Large intestine (tissue), 12 donors: ENCODE data around the gene KPNA6. TPM values are rescaled to one million over a fixed set of nuclear protein-coding genes. Genes with fewer than 3 reads are reported as not detected.
A peak's percentile ranks its signal among the peaks of the same experiment; 100 is the strongest.
"Not testable (repeated sequence)": the region's sequence is repeated elsewhere in the genome, so short reads cannot be mapped to it uniquely, and the experiment has no call there.

Experiments used
- DNase-seq, 2 donors: peaks; one replicate each; pipeline versions ENCODE4 v3.0.0 to v3.0.0-alpha.2; 2013
- H3K27ac ChIP-seq: one replicate; pipeline ENCODE4 v1.5.1; 2013; ENCODE audit warnings: low read length
- H3K27me3 ChIP-seq: 2 replicates; pipeline ENCODE4 v1.6.1; 2013; ENCODE audit warnings: low read length; ENCODE audit not compliant: control insufficient read depth, insufficient read depth
- H3K36me3 ChIP-seq: 2 replicates; pipeline ENCODE4 v1.6.1; 2013; ENCODE audit warnings: low read length; ENCODE audit not compliant: control insufficient read depth, insufficient read depth
- H3K4me1 ChIP-seq: one replicate; pipeline ENCODE4 v1.6.1; 2013; ENCODE audit warnings: low read length; ENCODE audit not compliant: control insufficient read depth, insufficient read depth
- H3K4me3 ChIP-seq: one replicate; pipeline ENCODE4 v1.5.1; 2013; ENCODE audit warnings: low read length
- H3K9me3 ChIP-seq: one replicate; pipeline ENCODE4 v1.6.1; 2013; ENCODE audit warnings: mild to moderate bottlenecking, low read depth, low read length, moderate library complexity; ENCODE audit not compliant: control insufficient read depth
- WGBS: methylation state at CpG from one replicate; pipeline ENCODE4 v1.1.5; 2013; ENCODE audit warnings: low lambda C conversion rate; ENCODE audit not compliant: insufficient coverage; 5-methylcytosine and 5-hydroxymethylcytosine counted together
- long read RNA-seq, 11 donors: transcript quantifications; one replicate each; lab custom pipeline, GENCODE V29; 2026
- polyA plus RNA-seq: library from polyadenylated mRNA; unstranded; fragments of 120-200 nt; gene quantifications from one replicate; pipeline ENCODE4 v1.2.1, GENCODE V29; 2013

KPNA6 gene
- 25.3 TPM for polyA plus RNA-seq
- long read RNA-seq, donor 1, full-length matches to known transcripts = 1 of 1 reads
- long read RNA-seq, donor 1, partial matches to known transcripts = 0 of 1 reads
- long read RNA-seq, donor 1, other reads (novel, unspliced or antisense) = 0 of 1 reads
- long read RNA-seq, donor 2 = 0 reads
- long read RNA-seq, donor 3 = 0 reads
- long read RNA-seq, donor 4 = 0 reads
- long read RNA-seq, donor 5, full-length matches to known transcripts = 3 of 3 reads
- long read RNA-seq, donor 5, partial matches to known transcripts = 0 of 3 reads
- long read RNA-seq, donor 5, other reads (novel, unspliced or antisense) = 0 of 3 reads
- long read RNA-seq, donor 6, full-length matches to known transcripts = 4 of 4 reads
- long read RNA-seq, donor 6, partial matches to known transcripts = 0 of 4 reads
- long read RNA-seq, donor 6, other reads (novel, unspliced or antisense) = 0 of 4 reads
- long read RNA-seq, donor 7, full-length matches to known transcripts = 3 of 3 reads
- long read RNA-seq, donor 7, partial matches to known transcripts = 0 of 3 reads
- long read RNA-seq, donor 7, other reads (novel, unspliced or antisense) = 0 of 3 reads
- long read RNA-seq, donor 8, full-length matches to known transcripts = 1 of 1 reads
- long read RNA-seq, donor 8, partial matches to known transcripts = 0 of 1 reads
- long read RNA-seq, donor 8, other reads (novel, unspliced or antisense) = 0 of 1 reads
- long read RNA-seq, donor 9 = 0 reads
- long read RNA-seq, donor 10, full-length matches to known transcripts = 2 of 2 reads
- long read RNA-seq, donor 10, partial matches to known transcripts = 0 of 2 reads
- long read RNA-seq, donor 10, other reads (novel, unspliced or antisense) = 0 of 2 reads
- long read RNA-seq, donor 11, full-length matches to known transcripts = 2 of 15 reads
- long read RNA-seq, donor 11, partial matches to known transcripts = 13 of 15 reads
- long read RNA-seq, donor 11, other reads (novel, unspliced or antisense) = 0 of 15 reads

DNA sequence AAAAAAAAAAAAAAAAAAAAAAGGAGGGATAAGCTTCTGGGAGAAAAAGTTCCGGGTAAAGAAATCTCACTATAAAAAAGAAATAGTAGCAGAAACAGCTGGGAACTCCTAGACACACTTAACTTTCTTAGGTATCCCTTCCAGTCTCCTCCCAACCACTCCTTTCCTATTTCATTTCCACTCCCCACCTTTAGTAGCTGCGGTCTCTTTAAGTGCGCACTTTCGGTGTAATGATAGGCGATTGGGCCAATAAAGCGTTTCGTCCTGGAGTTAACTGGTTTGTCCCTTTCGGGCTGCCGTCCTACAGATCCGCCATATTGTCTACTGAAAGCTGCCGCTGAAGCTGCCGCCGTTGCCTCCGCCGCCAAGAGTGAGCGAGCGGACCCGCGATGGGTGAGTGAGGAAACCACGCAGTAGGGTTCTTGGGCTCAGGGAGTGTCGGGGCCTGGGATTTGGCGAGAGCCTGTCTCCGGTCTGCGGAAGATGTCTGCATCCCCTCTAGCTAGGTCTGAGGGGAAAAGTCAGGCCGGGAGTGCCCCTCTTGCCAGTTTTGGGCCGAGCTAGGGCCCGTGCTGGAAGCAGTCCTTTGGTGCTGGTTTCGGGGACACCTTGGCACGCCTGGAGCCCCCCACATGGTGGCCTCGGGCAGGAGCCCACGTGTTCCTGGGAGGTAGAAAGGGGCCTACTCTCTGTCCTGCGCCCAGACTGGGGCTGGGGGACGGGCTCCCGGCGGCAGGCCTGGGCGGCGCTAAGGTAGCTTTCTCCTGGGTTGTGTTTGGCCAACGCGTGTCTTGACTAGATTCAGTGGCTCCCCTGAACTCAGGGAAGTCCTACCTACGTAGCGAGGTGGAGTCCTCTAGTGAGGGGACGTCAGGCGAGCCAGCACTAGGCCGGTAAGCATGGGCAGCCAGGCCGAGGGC, at the start of gene KPNA6:
Gene KPNA6, plus strand, starts transcription at position 315 of the 920 bp plus-strand sequence. Its CDS starts 75 bp downstream, at position 390.
- no peaks in the 10 kb centered on the region for H3K9me3 ChIP-seq
- peak within 1 kb of the TSS; percentile 74 for H3K27ac ChIP-seq
- H3K27me3 ChIP-seq = no peaks in the 10 kb centered on the region
- peak within 1 kb of the TSS; percentile 60 for H3K4me3 ChIP-seq
- peak; percentile 91 to 97 for DNase-seq
- H3K4me1 ChIP-seq = no peaks in the 10 kb centered on the region
- WGBS = no CpG with 5 or more reads among the region's 45 CpGs
- H3K36me3 ChIP-seq = no peaks in the 10 kb centered on the region

- no peak for DNase-seq
- no peaks in the 10 kb centered on the region for H3K9me3 ChIP-seq
- no peaks in the 10 kb centered on the region for H3K27me3 ChIP-seq
- peaks cover 46% of the 10 kb centered on the region for H3K36me3 ChIP-seq
- no peak overlapping the region for H3K4me3 ChIP-seq
- H3K4me1 ChIP-seq = peaks cover 5% of the 10 kb centered on the region
- H3K27ac ChIP-seq = no peak overlapping the region
Measured at GRCh38 chr1:32060914-32061313, 46.9 kb upstream of the KPNA6 start.

GRCh38 chr1:32062867-32063230, 45.0 kb upstream of the KPNA6 start:
- Histone ChIP-seq H3K27me3 (no peaks in the 10 kb centered on the region), H3K27ac (peak overlapping the region; percentile 49), H3K4me3 (no peak overlapping the region), H3K4me1 (peaks cover 12% of the 10 kb centered on the region), H3K9me3 (no peaks in the 10 kb centered on the region), H3K36me3 (peaks cover 34% of the 10 kb centered on the region)
- WGBS = no CpG with 5 or more reads among the region's 4 CpGs
- DNase-seq = no peak

GRCh38 chr1:32063261-32063681, 44.6 kb upstream of the KPNA6 start:
- H3K9me3 ChIP-seq = no peaks in the 10 kb centered on the region
- no peaks in the 10 kb centered on the region for H3K27me3 ChIP-seq
- WGBS = no CpG with 5 or more reads among the region's 1 CpG
- H3K4me3 ChIP-seq = no peak overlapping the region
- peak overlapping the region; percentile 49 for H3K27ac ChIP-seq
- peaks cover 12% of the 10 kb centered on the region for H3K4me1 ChIP-seq
- peaks cover 31% of the 10 kb centered on the region for H3K36me3 ChIP-seq
- peak; percentile 35 to 47 for DNase-seq

DNA sequence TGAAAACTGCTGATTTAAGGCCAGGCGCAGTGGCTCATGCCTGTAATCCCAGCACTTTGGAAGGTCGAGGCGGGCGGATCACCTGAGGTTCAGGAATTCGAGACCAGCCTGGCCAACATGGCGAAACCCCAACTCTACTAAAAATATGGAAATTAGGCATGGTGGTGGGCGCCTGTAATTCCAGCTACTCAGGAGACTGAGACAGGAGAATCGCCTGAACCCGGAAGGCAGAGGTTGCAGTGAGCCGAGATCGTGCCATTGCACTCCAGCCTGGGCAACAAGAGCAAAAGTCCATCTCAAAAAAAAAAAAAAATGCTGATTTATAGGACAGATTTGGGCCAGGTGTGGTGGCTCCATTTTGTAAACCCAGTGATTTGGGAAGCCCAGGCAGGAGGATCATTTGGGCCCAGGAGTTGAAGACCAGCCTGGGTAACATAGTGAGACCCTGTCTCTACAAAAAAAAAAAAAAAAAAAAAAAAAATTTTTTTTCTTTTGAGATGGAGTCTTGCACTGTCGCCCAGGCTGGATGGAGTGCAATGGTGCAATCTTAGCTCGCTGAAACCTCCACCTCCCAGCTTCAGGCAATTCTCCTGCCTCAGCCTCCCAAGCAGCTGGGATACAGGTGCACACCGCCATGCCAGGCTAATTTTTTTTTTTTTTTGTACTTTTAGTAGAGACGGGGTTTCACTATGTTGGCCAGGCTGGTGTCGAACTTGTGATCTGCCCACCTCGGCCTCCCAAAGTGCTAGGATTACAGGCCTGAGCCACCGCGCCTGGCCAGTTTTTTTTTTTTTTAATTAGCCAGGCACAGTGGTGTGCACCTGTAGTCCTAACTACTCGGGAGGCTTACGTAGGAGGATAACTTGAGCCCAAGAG, 42.0 kb upstream of the KPNA6 start:
- H3K27ac ChIP-seq, DNase-seq, H3K27me3 ChIP-seq, H3K9me3 ChIP-seq, H3K4me3 ChIP-seq: not testable (repeated sequence)
- no CpG with 5 or more reads among the region's 21 CpGs for WGBS
- peaks cover 11% of the 10 kb centered on the region for H3K36me3 ChIP-seq
- peaks cover 12% of the 10 kb centered on the region for H3K4me1 ChIP-seq

DNA sequence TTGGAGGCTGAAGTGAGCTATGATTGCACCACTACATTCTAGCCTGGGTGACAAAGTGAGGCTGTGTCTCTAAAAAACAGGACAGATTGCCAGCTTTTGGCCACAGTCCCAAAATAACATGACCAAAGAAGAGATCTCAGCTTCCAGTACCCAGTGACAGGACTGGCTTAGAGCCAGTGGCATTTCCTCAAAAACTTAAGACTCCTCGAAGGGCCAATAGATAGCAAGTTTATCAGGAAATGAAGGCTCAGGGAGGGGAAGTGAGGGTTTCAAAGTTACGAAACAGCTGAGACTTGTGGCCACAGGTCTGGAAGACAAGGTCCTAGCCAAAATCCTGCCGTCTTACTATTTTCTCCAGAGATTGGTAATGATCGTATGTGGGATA, 41.4 kb upstream of the KPNA6 start:
- WGBS = 55% methylated on average over 3 of the region's 4 CpGs
- peaks cover 6% of the 10 kb centered on the region for H3K36me3 ChIP-seq
- H3K4me1 ChIP-seq = peaks cover 12% of the 10 kb centered on the region
- H3K4me3 ChIP-seq = no peak overlapping the region
- no peaks in the 10 kb centered on the region for H3K9me3 ChIP-seq
- peak; percentile 20 to 41 for DNase-seq
- no peaks in the 10 kb centered on the region for H3K27me3 ChIP-seq
- H3K27ac ChIP-seq = no peak overlapping the region

GRCh38 chr1:32068957-32069588, 38.8 kb upstream of the KPNA6 start:
- Histone ChIP-seq H3K27me3 (no peaks in the 10 kb centered on the region), H3K9me3 (peaks cover 4% of the 10 kb centered on the region)

DNA sequence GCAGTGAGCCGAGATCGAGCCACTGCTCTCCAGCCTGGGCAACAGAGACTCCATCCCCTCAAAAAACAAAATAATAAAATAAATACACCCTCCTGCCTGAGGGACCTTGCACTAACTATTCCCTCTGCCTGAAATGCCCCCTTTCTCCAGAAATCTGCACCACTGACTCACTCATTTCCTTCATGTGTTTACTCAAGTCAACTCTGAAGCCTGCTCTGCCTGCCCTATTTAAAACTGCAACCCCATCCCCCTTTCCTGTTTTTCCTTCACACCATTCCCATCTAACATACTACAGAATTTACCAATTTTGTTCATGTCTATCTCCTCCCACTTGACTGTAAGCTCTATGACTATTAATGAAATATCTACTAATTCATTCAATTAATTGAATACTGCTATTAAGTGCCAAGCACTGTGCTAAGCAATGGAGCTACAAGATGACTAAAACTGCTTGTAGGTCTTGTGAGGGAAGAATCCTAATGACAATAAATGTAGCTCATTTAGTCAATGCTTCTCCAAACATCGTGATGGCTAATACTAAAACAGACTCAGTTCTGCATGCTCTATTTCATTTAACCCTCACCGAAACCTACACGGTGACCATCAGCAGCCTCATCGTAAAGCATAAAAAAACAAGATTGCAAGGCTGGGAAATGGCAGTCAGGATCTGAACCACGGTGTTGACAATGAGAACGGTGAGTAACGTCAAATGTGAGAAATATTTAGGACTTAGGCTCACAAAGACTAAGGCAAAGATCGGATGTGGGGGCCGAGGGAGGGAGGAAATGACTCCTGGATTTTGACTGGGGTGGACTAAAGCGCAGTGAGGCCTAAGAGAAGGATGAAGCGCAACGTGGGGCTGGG, 35.9 kb upstream of the KPNA6 start:
- peak overlapping the region; percentile 99 for H3K27ac ChIP-seq
- no peaks in the 10 kb centered on the region for H3K27me3 ChIP-seq
- peaks cover 16% of the 10 kb centered on the region for H3K36me3 ChIP-seq
- no peak for DNase-seq
- H3K4me3 ChIP-seq = peak overlapping the region; percentile 97
- H3K4me1 ChIP-seq = peaks cover 3% of the 10 kb centered on the region
- WGBS = 0% methylated on average over 2 of the region's 14 CpGs
- peaks cover 4% of the 10 kb centered on the region for H3K9me3 ChIP-seq

More at GRCh38 chr1:32068957-32069588, 38.8 kb upstream of the KPNA6 start:
- DNase-seq = no peak
- H3K4me1 ChIP-seq = peaks cover 11% of the 10 kb centered on the region
- no CpG with 5 or more reads among the region's 5 CpGs for WGBS
- no peak overlapping the region for H3K4me3 ChIP-seq
- H3K36me3 ChIP-seq = no peaks in the 10 kb centered on the region
- H3K27ac ChIP-seq = no peak overlapping the region
